ENCODE measurements around the gene CAMK1. TPM values are rescaled to one million over a fixed set of nuclear protein-coding genes. Genes with fewer than 3 reads are reported as not detected.

The CAMK1 gene
- polyA plus RNA-seq, 1 experiment = 26.8 TPM

- Histone ChIP-seq H3K9me3 (ENCODE audit: control insufficient read depth, insufficient read depth, low read length) (no peaks in the 10 kb centered on the region), H3K27ac (ENCODE audit: low read depth, low read length) (peak overlapping the region; percentile 73), H3K27me3 (ENCODE audit: control insufficient read depth, insufficient read depth, low read length) (no peaks in the 10 kb centered on the region), H3K4me3 (ENCODE audit: low read depth, low read length) (peak overlapping the region; percentile 55)
- TF ChIP-seq CTCF (IDR thresholded peaks at IDR 0.05; ENCODE audit: low read depth, low read length) = no peak
- ChIA-PET POLR2A (interaction anchor here (0.6 to 1.2 kb wide), 2 partner anchors 124 to 125 kb away, joined by 3 to 4 read pairs; partner anchors contain the start of gene CRELD1), CTCF (interaction anchor here (1.4 kb wide), 1 partner anchor 137 kb away, joined by 3 read pairs; no protein-coding TSS in a partner anchor)
- no peak for DNase-seq (ENCODE audit: low read depth, low spot score)
Measured at GRCh38 chr3:9809239-9809614, 39.5 kb upstream of the CAMK1 start.

GRCh38 chr3:9808345-9809037, 38.7 kb upstream of the CAMK1 start:
- no peaks in the 10 kb centered on the region for H3K9me3 ChIP-seq (ENCODE audit: control insufficient read depth, insufficient read depth, low read length)
- POLR2A ChIA-PET = interaction anchor here (0.7 kb wide), 1 partner anchor 30 kb away, joined by 3 read pairs; no protein-coding TSS in a partner anchor
- H3K27me3 ChIP-seq (ENCODE audit: control insufficient read depth, insufficient read depth, low read length) = no peaks in the 10 kb centered on the region
- DNase-seq (ENCODE audit: low read depth, low spot score) = no peak
- TF ChIP-seq CTCF (IDR thresholded peaks at IDR 0.05; ENCODE audit: low read depth, low read length) = peak; percentile 32
- no peak overlapping the region for H3K4me3 ChIP-seq (ENCODE audit: low read depth, low read length)
- peak overlapping the region; percentile 73 for H3K27ac ChIP-seq (ENCODE audit: low read depth, low read length)
- CTCF ChIA-PET = interaction anchor here (1.4 kb wide), 1 partner anchor 138 kb away, joined by 3 read pairs; no protein-coding TSS in a partner anchor

- no peak for TF ChIP-seq CTCF (IDR thresholded peaks at IDR 0.05; ENCODE audit: low read depth, low read length)
- no peaks in the 10 kb centered on the region for H3K9me3 ChIP-seq (ENCODE audit: control insufficient read depth, insufficient read depth, low read length)
- H3K27me3 ChIP-seq (ENCODE audit: control insufficient read depth, insufficient read depth, low read length) = no peaks in the 10 kb centered on the region
- peak overlapping the region; percentile 31 for H3K27ac ChIP-seq (ENCODE audit: low read depth, low read length)
- H3K4me3 ChIP-seq (ENCODE audit: low read depth, low read length) = no peak overlapping the region
- no peak for DNase-seq (ENCODE audit: low read depth, low spot score)
- ChIA-PET CTCF (interaction anchor here (1.4 kb wide), 1 partner anchor 139 kb away, joined by 3 read pairs; no protein-coding TSS in a partner anchor), POLR2A (interaction anchor here (0.6 to 0.7 kb wide), 4 partner anchors 30 to 502 kb away, joined by 3 read pairs; partner anchors contain the start of gene SETD5)
Measured at GRCh38 chr3:9807981-9808344, 38.2 kb upstream of the CAMK1 start.

- Histone ChIP-seq H3K4me3 (ENCODE audit: low read depth, low read length) (no peak overlapping the region), H3K27ac (ENCODE audit: low read depth, low read length) (peak overlapping the region; percentile 21), H3K9me3 (ENCODE audit: control insufficient read depth, insufficient read depth, low read length) (no peaks in the 10 kb centered on the region), H3K27me3 (ENCODE audit: control insufficient read depth, insufficient read depth, low read length) (no peaks in the 10 kb centered on the region)
- POLR2A ChIA-PET = interaction anchor here (2.2 kb wide), 1 partner anchor 14 kb away, joined by 18 read pairs; the partner anchor contains the start of genes ARPC4 and TADA3
- DNase-seq (ENCODE audit: low read depth, low spot score) = no peak
- CTCF ChIA-PET = no interaction called here
- TF ChIP-seq CTCF (IDR thresholded peaks at IDR 0.05; ENCODE audit: low read depth, low read length) = no peak
Measured at GRCh38 chr3:9806688-9807589, 37.2 kb upstream of the CAMK1 start.
